Fibroblast of skin of right biceps (primary cell): ENCODE measurements around the gene UBN1.

Source experiments
- DNase-seq: peaks from one replicate; pipeline ENCODE4 v3.0.0-alpha.2; 2013

The UBN1 gene

GRCh38 chr16:4814542-4815173 is 32.6 kb upstream of the UBN1 start:
- DNase-seq, result no peak

DNA sequence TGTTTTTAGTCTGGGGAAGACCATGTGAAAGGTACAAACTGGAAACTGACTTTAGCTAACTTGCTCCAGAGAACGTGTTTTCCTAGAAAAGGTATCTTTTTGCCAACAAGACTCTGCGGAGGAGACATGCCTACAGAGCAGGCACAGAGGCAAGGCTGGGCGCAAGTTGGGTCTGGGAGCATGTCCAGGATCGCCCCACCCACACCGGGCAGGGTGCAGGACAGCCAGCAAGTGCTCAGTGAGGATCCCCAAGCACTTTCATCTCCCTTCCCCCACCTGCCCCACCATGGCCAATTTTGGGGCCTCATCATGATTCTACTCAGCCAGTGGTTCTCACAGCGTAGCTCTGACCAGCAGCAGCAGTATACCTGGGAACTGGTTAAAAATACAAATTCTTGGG is 26.6 kb upstream of the UBN1 start:
- DNase-seq, result no peak

DNA sequence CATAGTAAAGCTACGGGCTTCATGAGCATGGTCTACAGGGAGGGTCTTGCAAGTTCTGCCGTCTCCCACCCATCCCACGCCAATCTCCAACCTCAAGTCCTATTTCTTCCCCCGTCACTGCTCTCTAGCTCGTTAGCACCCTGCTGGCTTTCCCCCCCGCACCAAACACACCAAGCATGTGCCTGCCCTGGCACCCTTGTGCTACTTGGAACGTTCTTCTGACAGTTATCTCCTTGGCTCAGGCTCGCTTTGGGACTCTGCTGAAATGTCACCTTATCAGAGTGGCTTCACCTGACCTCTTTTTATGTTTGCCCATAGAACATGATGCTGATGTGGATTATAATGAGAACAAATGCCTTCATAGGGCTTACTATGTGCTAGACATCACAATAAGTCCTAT is 22.1 kb upstream of the UBN1 start:
- no peak for DNase-seq

- no peak for DNase-seq
Observed at GRCh38 chr16:4826526-4826925, 20.8 kb upstream of the UBN1 start.

- no peak for DNase-seq
Observed at GRCh38 chr16:4826980-4827379, 20.3 kb upstream of the UBN1 start.

DNA sequence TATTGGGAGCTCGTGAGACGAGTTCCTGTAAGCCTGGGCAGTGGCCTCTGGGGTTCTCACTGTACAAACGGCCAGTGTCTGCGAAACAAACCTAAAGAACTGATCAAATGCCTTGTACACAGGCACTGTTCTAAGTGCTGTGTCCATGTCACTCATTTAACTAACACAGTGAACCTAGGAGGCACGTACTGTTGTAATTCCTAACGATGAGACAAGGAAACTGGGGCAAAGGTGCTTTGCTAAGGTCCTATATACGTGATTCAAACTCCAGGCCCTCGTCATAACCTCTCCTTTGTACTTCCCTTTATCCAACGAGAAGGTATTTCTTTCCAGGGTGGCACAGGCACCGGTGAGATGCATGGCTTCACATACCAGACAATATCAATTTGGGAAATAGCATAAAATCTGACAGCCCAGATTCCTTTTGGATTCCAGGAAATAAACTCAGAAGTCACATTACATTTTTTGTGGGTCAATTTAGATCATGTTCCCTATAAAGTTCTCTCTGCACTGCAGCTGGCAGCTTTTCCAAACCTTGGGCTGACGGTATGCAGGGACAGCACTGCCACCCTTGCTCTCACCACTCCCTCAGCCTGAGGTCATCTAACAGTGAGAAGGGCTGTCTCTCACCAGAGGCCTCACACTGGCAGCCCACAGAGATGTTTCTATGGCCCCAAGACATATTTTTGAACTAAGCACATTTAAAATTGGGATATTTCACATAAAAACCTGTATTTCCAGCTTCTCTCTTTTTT is 18.5 kb upstream of the UBN1 start:
- no peak for DNase-seq

DNA sequence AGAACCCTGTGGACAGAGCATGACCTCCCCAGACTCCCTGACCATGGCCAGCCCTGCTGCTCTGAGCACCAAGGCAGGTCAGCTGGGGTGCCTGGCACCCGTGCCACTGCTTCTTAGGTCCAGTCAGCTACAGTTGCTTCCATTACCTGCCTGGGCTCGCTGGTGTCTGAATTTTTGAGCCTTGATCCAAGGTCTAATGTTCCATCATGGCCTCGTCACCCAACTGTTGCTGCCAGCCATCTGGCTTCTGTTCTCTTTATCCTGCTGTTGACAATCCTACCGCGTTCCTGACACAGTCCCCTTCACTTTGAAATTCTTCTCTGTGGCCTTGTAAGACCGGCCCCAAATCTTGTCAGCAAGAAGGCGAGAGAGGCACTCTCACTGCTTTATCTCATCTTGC is 16.9 kb upstream of the UBN1 start:
- no peak for DNase-seq

DNA sequence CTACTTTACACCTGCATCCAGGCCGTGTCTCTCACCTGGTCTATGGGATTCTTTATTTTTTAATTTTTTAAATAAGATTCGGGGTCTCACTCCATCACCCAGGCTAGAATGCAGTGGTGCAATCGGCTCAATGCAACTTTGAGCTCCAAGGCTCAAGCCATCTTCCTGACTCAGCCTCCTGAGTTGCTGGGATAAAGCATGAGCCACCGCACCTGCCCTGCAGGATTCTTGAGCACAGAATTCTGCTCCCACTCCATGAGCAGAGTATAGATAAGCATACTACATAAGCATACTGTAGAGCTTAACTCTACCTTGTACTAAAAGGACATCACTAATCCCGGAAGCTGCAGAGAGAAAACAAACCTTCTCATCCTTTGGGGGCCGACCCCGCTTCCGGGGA is 15.7 kb upstream of the UBN1 start:
- no peak for DNase-seq

GRCh38 chr16:4832698-4833343 is 14.5 kb upstream of the UBN1 start:
- DNase-seq, result no peak

- DNase-seq, result no peak
Observed at GRCh38 chr16:4833584-4833983, 13.7 kb upstream of the UBN1 start.

- no peak for DNase-seq
Observed at GRCh38 chr16:4836727-4837126, 10.6 kb upstream of the UBN1 start.

DNA sequence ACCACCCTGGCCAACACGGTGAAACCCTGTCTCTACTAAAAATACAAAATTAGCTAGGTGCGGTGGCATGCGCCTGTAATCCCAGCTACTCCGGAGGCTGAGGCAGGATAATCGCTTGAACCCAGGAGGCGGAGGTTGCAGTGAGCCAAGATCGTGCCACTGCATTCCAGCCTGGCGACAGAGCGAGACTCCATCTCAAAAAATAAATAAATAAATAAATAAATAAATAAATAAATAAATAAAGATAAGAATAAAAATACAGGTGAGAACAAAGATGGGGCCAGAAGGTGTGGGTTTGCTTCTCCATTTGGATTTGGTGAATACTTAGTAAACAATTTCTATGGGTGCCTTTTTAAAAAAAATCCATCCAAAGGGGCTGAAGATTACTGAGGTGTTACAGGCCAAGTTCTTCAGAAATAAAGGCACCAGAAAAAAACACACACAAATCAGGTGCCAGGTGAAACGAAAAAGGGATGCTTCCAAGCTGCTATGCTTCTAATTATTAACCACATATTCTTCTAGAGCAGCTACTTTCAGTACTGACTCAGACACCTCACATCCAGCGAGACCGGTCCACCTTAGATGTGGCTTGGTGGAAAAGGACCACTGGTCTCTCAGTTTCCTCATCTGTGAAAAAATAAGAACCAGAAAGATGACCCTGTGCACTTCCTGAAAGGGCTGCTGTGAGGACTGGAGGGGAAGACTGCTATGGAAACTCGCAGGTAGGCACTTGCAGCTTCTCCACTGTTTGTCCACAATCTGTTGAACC is 9.4 kb upstream of the UBN1 start:
- no peak for DNase-seq

DNA sequence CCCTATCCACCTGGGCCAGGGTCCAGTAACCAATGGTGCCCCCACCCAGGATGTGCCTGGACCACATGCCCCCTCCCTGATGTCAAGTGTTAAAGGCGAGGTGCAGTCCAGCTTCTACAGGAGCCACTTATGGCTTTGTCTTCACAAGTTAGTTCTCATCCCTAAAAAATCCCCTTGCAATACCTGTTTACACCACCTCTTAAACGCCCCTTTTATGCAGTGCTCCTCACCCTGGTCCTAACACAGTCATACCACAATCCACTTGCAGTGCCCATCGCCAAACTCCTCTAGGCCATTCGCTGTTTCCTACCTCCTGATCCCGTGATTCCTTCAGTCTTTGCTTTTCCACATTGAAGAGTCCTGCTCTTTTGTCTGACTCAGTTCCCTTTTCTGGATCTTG is 7.3 kb upstream of the UBN1 start:
- DNase-seq, result no peak

DNA sequence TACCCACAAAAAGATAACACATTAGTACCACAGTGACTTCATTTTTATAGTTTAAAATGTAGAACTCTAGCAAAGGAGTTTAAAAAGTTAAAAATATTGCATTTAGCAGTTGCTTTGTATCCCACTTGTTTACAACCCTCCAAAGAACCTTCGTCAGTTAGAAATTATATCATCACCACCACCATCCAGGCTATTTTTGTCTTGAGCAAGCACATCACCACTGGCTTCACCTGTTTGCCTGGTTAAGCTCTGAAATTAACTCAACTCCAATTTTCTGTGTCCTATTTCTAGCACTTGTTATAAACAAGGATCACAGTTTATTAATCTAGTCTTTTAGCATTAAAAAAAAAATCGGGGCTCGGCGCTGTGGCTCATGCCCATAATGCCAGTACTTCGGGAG is 6.3 kb upstream of the UBN1 start:
- DNase-seq, result no peak

DNA sequence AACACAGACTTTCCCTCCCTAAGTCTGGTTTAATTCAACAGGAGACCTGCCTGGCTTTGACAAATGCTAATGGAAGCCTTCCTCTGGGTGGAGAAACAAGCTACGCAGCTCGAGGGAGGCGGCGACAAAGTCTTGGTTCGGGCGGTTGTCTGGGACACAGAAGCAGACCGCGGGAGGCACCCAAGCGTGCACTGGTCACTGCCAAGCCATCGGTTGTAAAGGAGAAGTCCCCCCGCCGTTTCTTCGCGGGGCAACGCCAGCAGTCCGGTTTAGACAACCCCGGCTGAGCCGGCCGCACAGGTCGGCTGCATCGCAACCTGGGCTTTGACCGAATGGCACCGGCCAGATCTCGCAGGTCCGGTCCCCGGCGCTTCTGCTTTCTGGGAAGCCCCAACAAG is 779 bp upstream of the UBN1 start:
- DNase-seq, result peak; percentile 43

GRCh38 chr16:4847774-4848587 is 700 bp downstream of the UBN1 start:
- peak; percentile 65 for DNase-seq

- DNase-seq, result no peak
Observed at GRCh38 chr16:4850211-4850610, 2.9 kb downstream of the UBN1 start.

GRCh38 chr16:4852221-4852872 is 5.1 kb downstream of the UBN1 start:
- DNase-seq, result peak; percentile 11

- no peak for DNase-seq
Observed at GRCh38 chr16:4855371-4855770, 8.1 kb downstream of the UBN1 start.

DNA sequence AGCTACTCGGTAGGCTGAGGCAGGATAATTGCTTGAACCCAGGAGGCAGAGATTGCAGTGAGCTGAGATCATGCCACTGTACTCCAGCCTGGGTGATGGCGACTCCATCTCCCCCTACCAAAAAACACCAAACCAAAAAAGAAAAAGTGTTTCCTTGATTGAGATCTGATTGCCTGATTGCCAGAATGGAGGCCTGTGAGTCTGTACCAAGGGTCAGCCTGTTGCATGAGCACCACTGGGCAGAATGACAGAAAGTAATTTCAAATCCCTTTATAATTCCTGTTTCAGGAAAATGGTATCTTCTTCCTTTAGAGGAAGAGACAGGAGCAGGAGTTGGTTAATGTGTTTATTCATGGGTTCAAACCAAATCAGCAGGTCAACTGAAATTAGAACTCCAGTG is 8.5 kb downstream of the UBN1 start:
- no peak for DNase-seq

DNA sequence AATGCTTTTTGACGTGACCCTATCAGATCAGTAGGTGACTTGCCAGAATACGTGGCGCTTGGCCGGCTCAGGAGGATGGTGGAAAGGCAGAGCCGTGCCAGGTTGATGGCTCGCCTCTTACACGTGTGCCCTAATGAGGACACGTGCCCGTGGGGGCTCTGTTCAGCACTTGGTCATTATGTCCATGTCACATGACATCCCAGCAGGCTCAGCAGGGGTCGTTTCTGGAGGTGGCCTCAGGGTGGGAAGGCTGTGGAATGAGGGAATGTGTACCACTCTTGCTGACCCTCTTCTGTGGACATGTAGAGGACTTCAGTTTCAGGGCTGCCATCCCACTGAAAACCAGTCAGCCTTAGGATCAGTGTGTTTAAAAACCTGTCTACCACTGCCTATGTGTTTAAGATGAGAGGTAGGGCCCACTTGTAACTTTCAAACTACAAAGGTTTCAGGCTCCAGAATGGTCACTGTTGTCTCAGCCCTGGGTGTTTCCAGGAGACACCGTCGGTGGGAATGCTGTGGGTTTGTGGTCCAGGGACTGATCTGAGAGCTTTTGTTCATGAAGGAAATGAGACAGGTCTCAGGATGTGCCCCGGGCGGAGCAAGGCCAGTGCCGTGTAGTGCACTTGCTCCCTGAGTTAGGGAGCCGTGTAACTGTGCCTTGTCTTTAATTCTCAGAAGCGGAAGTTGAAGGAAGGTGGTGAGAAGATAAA is 12.1 kb downstream of the UBN1 start:
- no peak for DNase-seq

- no peak for DNase-seq
Observed at GRCh38 chr16:4859900-4860255, 12.6 kb downstream of the UBN1 start.
